CD4-positive, alpha-beta T cell (primary cell): ENCODE results near the gene CACNA1D. TPM values are rescaled to one million over a fixed set of nuclear protein-coding genes. Genes with fewer than 3 reads are reported as not detected.

Experiments used
- ATAC-seq: fragments of 200-7000 bp; cut with Tn5 transposase; one replicate; pipeline ENCODE4 v1.10.0; 2022; ENCODE audit warnings: mild to moderate bottlenecking; ENCODE audit not compliant: poor library complexity
- CTCF ChIA-PET: fragments of 350-600 bp; sonication (Branson Sonifier 250); formaldehyde crosslinking; loops from one replicate; lab custom pipeline; 2021; ENCODE audit warnings: antibody characterized with exemption, inconsistent platforms; lab: Charles Lee
- POLR2A ChIA-PET: fragments of 350-600 bp; sonication (Branson Sonifier 250); formaldehyde crosslinking; loops from one replicate; lab custom pipeline; 2021; ENCODE audit warnings: antibody characterized with exemption, inconsistent platforms; lab: Charles Lee
- DNase-seq, 14 experiments: peaks; one replicate each; pipeline ENCODE4 v3.0.0-alpha.2; 2013 to 2020; ENCODE audit warnings: mixed read lengths in 2 of 14
- H3K27ac ChIP-seq, 2 donors: one replicate each; pipeline versions ENCODE4 v1.5.1 to v1.7.0; 2013; ENCODE audit warnings: low read length in 2 of 2, low read depth in 1 of 2, mild to moderate bottlenecking in 1 of 2
- H3K27me3 ChIP-seq, 2 experiments: 1 replicate in 1 of 2; 2 replicates in 1 of 2; pipeline versions ENCODE4 v1.6.1 to v1.7.0; 2013; ENCODE audit warnings: low read length in 2 of 2, control low read depth in 1 of 2, mild to moderate bottlenecking in 1 of 2, moderate library complexity in 1 of 2; ENCODE audit not compliant: insufficient read depth in 2 of 2, control insufficient read depth in 1 of 2
- H3K36me3 ChIP-seq: one replicate; pipeline ENCODE4 v1.6.1; 2013; ENCODE audit warnings: low read length, control low read depth; ENCODE audit not compliant: insufficient read depth
- H3K4me1 ChIP-seq: one replicate; pipeline ENCODE4 v1.6.1; 2013; ENCODE audit warnings: low read length, control low read depth; ENCODE audit not compliant: insufficient read depth
- H3K4me3 ChIP-seq: one replicate; pipeline ENCODE4 v1.5.1; 2013; ENCODE audit warnings: mild to moderate bottlenecking, low read length, moderate library complexity
- H3K9me3 ChIP-seq, 2 experiments: 1 replicate in 1 of 2; 2 replicates in 1 of 2; pipeline versions ENCODE4 v1.6.1 to v1.7.0; 2013; ENCODE audit warnings: low read length in 2 of 2, mild to moderate bottlenecking in 2 of 2, control low read depth in 1 of 2, moderate library complexity in 1 of 2; ENCODE audit not compliant: control insufficient read depth in 1 of 2, insufficient read depth in 1 of 2
- H3K27ac Mint-ChIP-seq: one replicate; pipeline ENCODE4 v1.8.0; 2020; ENCODE audit warnings: mixed read lengths
- H3K27me3 Mint-ChIP-seq: one replicate; pipeline ENCODE4 v1.8.0; 2021; ENCODE audit warnings: mixed read lengths
- H3K36me3 Mint-ChIP-seq: one replicate; pipeline ENCODE4 v1.8.0; 2021; ENCODE audit warnings: low read depth, mixed read lengths
- H3K4me1 Mint-ChIP-seq: one replicate; pipeline ENCODE4 v1.8.0; 2021; ENCODE audit warnings: low read depth, mixed read lengths
- H3K4me3 Mint-ChIP-seq: one replicate; pipeline ENCODE4 v1.8.0; 2020; ENCODE audit warnings: mild to moderate bottlenecking, mixed read lengths
- H3K9me3 Mint-ChIP-seq: one replicate; pipeline ENCODE4 v1.8.0; 2020; ENCODE audit warnings: mixed read lengths
- intact Hi-C, 2 experiments: fragments of 100-400 bp; cut with DNase I in 1 of 2; cut with micrococcal nuclease in 1 of 2; formaldehyde crosslinking; loops; one replicate each; pipeline versions ENCODE4 v1.15.1 to v1.9.0; 2023 to 2025; cut with DNase I, micrococcal nuclease
- total RNA-seq, 174 experiments: library from RNA in 2 of 174; stranded (reverse) in 2 of 174; gene quantifications; one replicate each; pipeline ENCODE4 v1.2.3 and lab custom pipeline; 2021 to 2026
- TF ChIP-seq, protein P1 (sequence below): fragments of 200-600 bp; IDR thresholded peaks from one replicate; pipeline ENCODE4 v1.8.0; 2022; ENCODE audit warnings: antibody characterized with exemption, mild to moderate bottlenecking

The CACNA1D gene
- total RNA-seq, 2 experiments from 2014 or later = not detected

DNA sequence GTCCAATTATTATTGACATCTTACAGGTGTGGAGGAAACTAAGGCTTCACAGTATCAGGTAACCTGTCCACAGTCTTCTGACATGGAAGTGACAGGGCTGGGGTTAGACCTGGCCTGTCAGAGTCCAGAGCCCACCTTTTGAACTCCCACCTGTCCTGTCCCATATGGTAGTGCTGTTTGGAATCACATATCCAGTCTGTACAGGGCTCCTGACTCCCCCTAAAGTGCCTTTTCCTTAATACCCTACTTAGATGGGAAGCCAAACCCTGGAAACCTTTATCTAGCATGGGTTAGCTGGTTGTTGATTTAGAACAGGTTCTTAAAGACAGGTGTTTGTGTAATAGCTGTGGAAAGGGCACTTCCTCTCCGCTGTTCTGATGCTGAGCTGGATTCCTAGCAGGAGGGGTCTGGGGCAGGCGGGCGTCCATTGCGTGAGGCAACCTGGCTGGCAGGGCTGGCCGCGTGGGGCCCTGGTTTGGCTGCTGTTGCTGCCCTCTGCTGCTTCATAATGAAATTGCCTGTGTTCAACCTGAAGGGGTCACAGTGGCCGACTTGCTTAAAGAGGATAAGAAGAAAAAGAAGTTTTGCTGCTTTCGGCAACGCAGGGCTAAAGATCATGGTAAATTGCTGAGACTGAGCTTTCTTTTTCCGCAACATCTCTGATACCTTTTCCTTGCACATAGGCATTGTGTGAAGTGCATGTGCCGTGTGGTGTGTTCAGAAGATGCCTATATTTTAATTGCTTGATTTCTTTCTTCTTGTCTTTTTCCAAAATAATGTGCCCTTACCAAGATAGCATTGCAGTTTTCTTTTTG, 215.7 kb downstream of the CACNA1D start:
- ATAC-seq (peak; percentile 74), DNase-seq (peak; percentile 27 to 71 (median 36))
- peaks cover 3% of the 10 kb centered on the region for H3K4me1 ChIP-seq
- H3K4me3 Mint-ChIP-seq = no peak overlapping the region
- H3K36me3 ChIP-seq = no peaks in the 10 kb centered on the region
- H3K36me3 Mint-ChIP-seq = no peaks in the 10 kb centered on the region
- intact Hi-C loops = loop anchor here (1.0 to 10.0 kb wide), 4 partner anchors 335 to 598 kb away; no protein-coding TSS in a partner anchor
- H3K27ac ChIP-seq = no peak overlapping the region
- TF ChIP-seq, protein P1, sequence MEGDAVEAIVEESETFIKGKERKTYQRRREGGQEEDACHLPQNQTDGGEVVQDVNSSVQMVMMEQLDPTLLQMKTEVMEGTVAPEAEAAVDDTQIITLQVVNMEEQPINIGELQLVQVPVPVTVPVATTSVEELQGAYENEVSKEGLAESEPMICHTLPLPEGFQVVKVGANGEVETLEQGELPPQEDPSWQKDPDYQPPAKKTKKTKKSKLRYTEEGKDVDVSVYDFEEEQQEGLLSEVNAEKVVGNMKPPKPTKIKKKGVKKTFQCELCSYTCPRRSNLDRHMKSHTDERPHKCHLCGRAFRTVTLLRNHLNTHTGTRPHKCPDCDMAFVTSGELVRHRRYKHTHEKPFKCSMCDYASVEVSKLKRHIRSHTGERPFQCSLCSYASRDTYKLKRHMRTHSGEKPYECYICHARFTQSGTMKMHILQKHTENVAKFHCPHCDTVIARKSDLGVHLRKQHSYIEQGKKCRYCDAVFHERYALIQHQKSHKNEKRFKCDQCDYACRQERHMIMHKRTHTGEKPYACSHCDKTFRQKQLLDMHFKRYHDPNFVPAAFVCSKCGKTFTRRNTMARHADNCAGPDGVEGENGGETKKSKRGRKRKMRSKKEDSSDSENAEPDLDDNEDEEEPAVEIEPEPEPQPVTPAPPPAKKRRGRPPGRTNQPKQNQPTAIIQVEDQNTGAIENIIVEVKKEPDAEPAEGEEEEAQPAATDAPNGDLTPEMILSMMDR = peak; percentile 79
- no peaks in the 10 kb centered on the region for H3K9me3 ChIP-seq
- H3K27me3 ChIP-seq = no peaks in the 10 kb centered on the region
- no peak overlapping the region for H3K4me3 ChIP-seq
- no peaks in the 10 kb centered on the region for H3K9me3 Mint-ChIP-seq
- POLR2A ChIA-PET = no interaction called here
- no peaks in the 10 kb centered on the region for H3K4me1 Mint-ChIP-seq
- no peak overlapping the region for H3K27ac Mint-ChIP-seq
- H3K27me3 Mint-ChIP-seq = no peaks in the 10 kb centered on the region
- CTCF ChIA-PET = no interaction called here

- Mint-ChIP-seq H3K36me3 (no peaks in the 10 kb centered on the region), H3K4me3 (no peak overlapping the region), H3K4me1 (no peaks in the 10 kb centered on the region), H3K27ac (no peak overlapping the region), H3K27me3 (no peaks in the 10 kb centered on the region), H3K9me3 (no peaks in the 10 kb centered on the region)
- intact Hi-C loops = loop anchor here (5.0 to 10.0 kb wide), 2 partner anchors 337 to 599 kb away; no protein-coding TSS in a partner anchor
- peaks cover 3% of the 10 kb centered on the region for H3K4me1 ChIP-seq
- no peak overlapping the region for H3K27ac ChIP-seq
- no peak overlapping the region for H3K4me3 ChIP-seq
- H3K36me3 ChIP-seq = no peaks in the 10 kb centered on the region
- TF ChIP-seq, protein P1 = no peak
- DNase-seq (no peak), ATAC-seq (no peak)
- POLR2A ChIA-PET = no interaction called here
- H3K27me3 ChIP-seq = no peaks in the 10 kb centered on the region
- H3K9me3 ChIP-seq = no peaks in the 10 kb centered on the region
- CTCF ChIA-PET = no interaction called here
Observed at GRCh38 chr3:53711387-53711786, 217.0 kb downstream of the CACNA1D start.

DNA sequence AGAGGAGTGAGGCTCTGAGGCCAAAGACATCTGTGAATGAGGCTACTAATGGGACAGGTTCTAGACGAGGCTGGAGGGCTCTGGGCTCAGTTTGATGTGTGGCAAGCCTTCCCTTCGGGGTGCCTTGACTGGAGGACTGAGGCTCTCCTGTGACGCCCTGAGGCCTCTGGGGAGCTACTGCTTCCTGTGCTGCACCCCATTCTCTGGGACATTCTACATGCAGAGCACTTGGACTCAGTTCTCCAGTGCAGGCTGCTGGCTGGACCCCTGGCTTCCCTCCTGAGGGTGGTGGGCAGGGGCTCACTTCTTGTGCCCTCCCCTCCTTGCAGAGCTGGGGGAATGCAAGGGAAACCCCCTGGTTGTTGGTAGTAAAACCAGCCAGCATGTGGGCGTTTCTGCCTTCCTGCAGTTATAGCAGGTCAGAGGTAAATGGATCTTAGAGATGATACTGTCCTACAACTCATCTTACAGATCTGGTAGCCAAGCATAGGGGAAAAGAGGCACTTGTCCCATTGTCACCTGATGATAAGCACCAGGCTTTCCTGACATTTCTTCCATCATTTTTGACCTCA, 218.5 kb downstream of the CACNA1D start:
- TF ChIP-seq, protein P1 = no peak
- Histone ChIP-seq H3K9me3 (no peaks in the 10 kb centered on the region), H3K27me3 (no peaks in the 10 kb centered on the region), H3K4me1 (peaks cover 3% of the 10 kb centered on the region), H3K36me3 (no peaks in the 10 kb centered on the region), H3K27ac (no peak overlapping the region), H3K4me3 (no peak overlapping the region)
- Mint-ChIP-seq H3K27me3 (no peaks in the 10 kb centered on the region), H3K4me1 (no peaks in the 10 kb centered on the region), H3K4me3 (no peak overlapping the region), H3K27ac (no peak overlapping the region), H3K9me3 (no peaks in the 10 kb centered on the region), H3K36me3 (no peaks in the 10 kb centered on the region)
- DNase-seq (no peak), ATAC-seq (no peak)
- intact Hi-C loops = loop anchor here (5.0 to 10.0 kb wide), 2 partner anchors 338 to 601 kb away; no protein-coding TSS in a partner anchor
- ChIA-PET CTCF (no interaction called here), POLR2A (no interaction called here)
